Lower lobe of right lung (tissue), 2 donors: ENCODE data around the gene MRPL51. TPM values are rescaled to one million over a fixed set of nuclear protein-coding genes. Genes with fewer than 3 reads are reported as not detected.

Experiments
- ATAC-seq, 2 donors: fragments of 200-7000 bp; cut with Tn5 transposase; one replicate each; pipeline ENCODE4 v1.9.1; 2020 to 2022; ENCODE audit warnings: mild to moderate bottlenecking in 2 of 2, moderate library complexity in 2 of 2
- DNase-seq: peaks from one replicate; pipeline ENCODE4 v3.0.0-alpha.2; 2020
- H3K27ac ChIP-seq: fragments of 200-600 bp; one replicate; pipeline ENCODE4 v1.8.0; 2022
- H3K27me3 ChIP-seq: fragments of 200-600 bp; one replicate; pipeline ENCODE4 v1.8.0; 2022; ENCODE audit warnings: low read depth
- H3K36me3 ChIP-seq: fragments of 200-600 bp; one replicate; pipeline ENCODE4 v1.8.0; 2022; ENCODE audit warnings: mild to moderate bottlenecking
- H3K4me1 ChIP-seq: fragments of 200-600 bp; one replicate; pipeline ENCODE4 v1.8.0; 2022
- H3K4me3 ChIP-seq: fragments of 200-600 bp; one replicate; pipeline ENCODE4 v1.8.0; 2022; ENCODE audit warnings: mild to moderate bottlenecking
- H3K9me3 ChIP-seq: fragments of 200-600 bp; one replicate; pipeline ENCODE4 v1.8.0; 2022
- CTCF ChIP-seq: fragments of 200-600 bp; IDR thresholded peaks from one replicate; pipeline ENCODE4 v1.8.0; 2022; ENCODE audit warnings: antibody characterized with exemption, mild to moderate bottlenecking
- intact Hi-C: fragments of 100-400 bp; cut with DNase I; formaldehyde crosslinking; loops from one replicate; pipeline ENCODE4 v1.11.0; 2022
- total RNA-seq: library from RNA; stranded (reverse); fragmentation: NEBNext Ultra II Directional; extraction: Animal tissue kit (Norgen Biotek cat#: 25700); gene quantifications from one replicate; pipeline ENCODE4 v1.2.1, GENCODE V29; 2021
- donor health status: DM: no; HTN: yes; CAD: no; lungs with severe emphysema.

MRPL51 gene
- total RNA-seq, 1 donor from 2014 or later = 121 TPM

GRCh38 chr12:6535960-6536847 is 43.1 kb upstream of the MRPL51 start:
- ATAC-seq = no peak
- intact Hi-C loops = no loop called here
- Histone ChIP-seq H3K9me3 (no peaks in the 10 kb centered on the region), H3K4me1 (peaks cover 71% of the 10 kb centered on the region), H3K27ac (peak overlapping the region; percentile 96), H3K27me3 (no peaks in the 10 kb centered on the region), H3K4me3 (peak overlapping the region; percentile 94), H3K36me3 (peaks cover 51% of the 10 kb centered on the region)
- TF ChIP-seq CTCF = no peak
- DNase-seq = no peak

GRCh38 chr12:6535697-6535946 is 42.6 kb upstream of the MRPL51 start:
- Histone ChIP-seq H3K36me3 (peaks cover 56% of the 10 kb centered on the region), H3K4me3 (peak overlapping the region; percentile 94), H3K9me3 (no peaks in the 10 kb centered on the region), H3K27me3 (no peaks in the 10 kb centered on the region), H3K4me1 (peaks cover 65% of the 10 kb centered on the region), H3K27ac (peak overlapping the region; percentile 96)
- ATAC-seq (no peak), DNase-seq (no peak)
- TF ChIP-seq CTCF = no peak
- intact Hi-C loops = no loop called here

GRCh38 chr12:6534945-6535696 is 42.1 kb upstream of the MRPL51 start:
- H3K4me1 ChIP-seq = peaks cover 60% of the 10 kb centered on the region
- DNase-seq = peak; percentile 88
- peaks cover 61% of the 10 kb centered on the region for H3K36me3 ChIP-seq
- no peak for TF ChIP-seq CTCF
- peak overlapping the region; percentile 94 for H3K4me3 ChIP-seq
- H3K9me3 ChIP-seq = no peaks in the 10 kb centered on the region
- peak; percentile 64 to 70 for ATAC-seq
- peak overlapping the region; percentile 96 for H3K27ac ChIP-seq
- no peaks in the 10 kb centered on the region for H3K27me3 ChIP-seq
- intact Hi-C loops = no loop called here

- Histone ChIP-seq H3K27me3 (no peaks in the 10 kb centered on the region), H3K4me3 (peak overlapping the region; percentile 94), H3K27ac (peak overlapping the region; percentile 96), H3K36me3 (peaks cover 61% of the 10 kb centered on the region), H3K4me1 (peaks cover 55% of the 10 kb centered on the region), H3K9me3 (no peaks in the 10 kb centered on the region)
- intact Hi-C loops = no loop called here
- TF ChIP-seq CTCF = no peak
- ATAC-seq (peak; percentile 77 to 81), DNase-seq (peak; percentile 87)
Observed at GRCh38 chr12:6534695-6534944, 41.6 kb upstream of the MRPL51 start.

- Histone ChIP-seq H3K36me3 (peaks cover 61% of the 10 kb centered on the region), H3K27ac (peak within 1 kb of the TSS; percentile 96), H3K27me3 (no peaks in the 10 kb centered on the region), H3K4me3 (peak within 1 kb of the TSS; percentile 94), H3K9me3 (no peaks in the 10 kb centered on the region), H3K4me1 (peaks cover 54% of the 10 kb centered on the region)
- DNase-seq (peak; percentile 94), ATAC-seq (peak; percentile 91 to 93)
- intact Hi-C loops = no loop called here
- no peak for TF ChIP-seq CTCF
Observed at GRCh38 chr12:6533923-6534694, 41.0 kb upstream of the MRPL51 start, which contains the start of gene GAPDH. TSS of gene GAPDH (plus strand) at chr12:6534517. CDS start at chr12:6534833, 316 bp downstream.
